GM12872 (cell line): ENCODE results near the gene TMEM117.

Experiments used
- TF ChIP-seq, protein P1 (sequence below): IDR thresholded peaks from 3 replicates; pipeline ENCODE4 v1.5.1; 2011; ENCODE audit warnings: low read depth, mild to moderate bottlenecking, low read length, moderate library complexity; ENCODE audit not compliant: insufficient read depth

Gene TMEM117

DNA sequence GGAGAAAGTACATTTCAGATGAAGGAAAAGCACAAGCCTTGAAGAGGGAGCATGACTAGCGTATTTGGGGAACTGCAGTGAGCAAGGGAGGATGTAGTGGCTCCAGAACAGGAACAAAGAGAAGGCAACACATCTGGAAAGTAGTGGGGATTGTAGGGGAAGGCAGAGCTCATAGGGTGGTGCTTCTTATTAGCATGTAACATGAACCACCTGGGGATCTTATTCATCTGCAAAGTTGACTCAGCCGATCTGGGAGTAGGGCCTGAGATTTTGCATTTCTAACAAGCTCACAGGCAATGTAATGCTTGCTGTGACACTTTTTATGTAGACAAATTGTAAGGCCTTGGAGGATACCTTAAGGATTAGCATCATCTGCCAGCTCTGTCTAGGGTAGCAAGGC is 592.9 kb downstream of the TMEM117 start:
- TF ChIP-seq, protein P1, sequence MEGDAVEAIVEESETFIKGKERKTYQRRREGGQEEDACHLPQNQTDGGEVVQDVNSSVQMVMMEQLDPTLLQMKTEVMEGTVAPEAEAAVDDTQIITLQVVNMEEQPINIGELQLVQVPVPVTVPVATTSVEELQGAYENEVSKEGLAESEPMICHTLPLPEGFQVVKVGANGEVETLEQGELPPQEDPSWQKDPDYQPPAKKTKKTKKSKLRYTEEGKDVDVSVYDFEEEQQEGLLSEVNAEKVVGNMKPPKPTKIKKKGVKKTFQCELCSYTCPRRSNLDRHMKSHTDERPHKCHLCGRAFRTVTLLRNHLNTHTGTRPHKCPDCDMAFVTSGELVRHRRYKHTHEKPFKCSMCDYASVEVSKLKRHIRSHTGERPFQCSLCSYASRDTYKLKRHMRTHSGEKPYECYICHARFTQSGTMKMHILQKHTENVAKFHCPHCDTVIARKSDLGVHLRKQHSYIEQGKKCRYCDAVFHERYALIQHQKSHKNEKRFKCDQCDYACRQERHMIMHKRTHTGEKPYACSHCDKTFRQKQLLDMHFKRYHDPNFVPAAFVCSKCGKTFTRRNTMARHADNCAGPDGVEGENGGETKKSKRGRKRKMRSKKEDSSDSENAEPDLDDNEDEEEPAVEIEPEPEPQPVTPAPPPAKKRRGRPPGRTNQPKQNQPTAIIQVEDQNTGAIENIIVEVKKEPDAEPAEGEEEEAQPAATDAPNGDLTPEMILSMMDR: no peak

- TF ChIP-seq, protein P1: no peak
Observed at GRCh38 chr12:44431647-44432343, 595.9 kb downstream of the TMEM117 start.

- TF ChIP-seq, protein P1: no peak
Observed at GRCh38 chr12:44433659-44434058, 597.8 kb downstream of the TMEM117 start.

DNA sequence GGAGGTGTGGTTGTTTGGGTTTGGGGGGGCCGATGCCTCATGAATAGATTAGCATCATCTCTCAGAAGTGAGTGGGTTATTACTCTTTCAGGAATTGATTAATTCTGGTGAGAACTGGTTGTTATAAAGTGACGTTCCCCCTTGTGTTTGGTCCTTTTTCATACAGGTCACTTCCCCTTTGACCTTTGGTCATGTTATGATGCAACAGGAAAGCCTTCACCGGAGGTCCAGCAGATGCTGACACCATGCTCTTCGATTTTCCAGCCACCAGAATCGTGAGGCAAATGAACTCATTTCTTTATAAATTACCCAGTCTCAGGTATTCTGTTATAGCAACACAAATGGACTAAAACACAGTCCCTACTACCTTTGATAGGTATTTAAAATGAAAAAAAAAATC is 600.9 kb downstream of the TMEM117 start:
- TF ChIP-seq, protein P1: no peak
